ENCODE measurements around the gene MS4A3.
"Not testable (repeated sequence)": the region's sequence is repeated elsewhere in the genome, so short reads cannot be mapped to it uniquely, and the experiment has no call there.

The MS4A3 gene, protein sequence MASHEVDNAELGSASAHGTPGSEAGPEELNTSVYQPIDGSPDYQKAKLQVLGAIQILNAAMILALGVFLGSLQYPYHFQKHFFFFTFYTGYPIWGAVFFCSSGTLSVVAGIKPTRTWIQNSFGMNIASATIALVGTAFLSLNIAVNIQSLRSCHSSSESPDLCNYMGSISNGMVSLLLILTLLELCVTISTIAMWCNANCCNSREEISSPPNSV

DNA sequence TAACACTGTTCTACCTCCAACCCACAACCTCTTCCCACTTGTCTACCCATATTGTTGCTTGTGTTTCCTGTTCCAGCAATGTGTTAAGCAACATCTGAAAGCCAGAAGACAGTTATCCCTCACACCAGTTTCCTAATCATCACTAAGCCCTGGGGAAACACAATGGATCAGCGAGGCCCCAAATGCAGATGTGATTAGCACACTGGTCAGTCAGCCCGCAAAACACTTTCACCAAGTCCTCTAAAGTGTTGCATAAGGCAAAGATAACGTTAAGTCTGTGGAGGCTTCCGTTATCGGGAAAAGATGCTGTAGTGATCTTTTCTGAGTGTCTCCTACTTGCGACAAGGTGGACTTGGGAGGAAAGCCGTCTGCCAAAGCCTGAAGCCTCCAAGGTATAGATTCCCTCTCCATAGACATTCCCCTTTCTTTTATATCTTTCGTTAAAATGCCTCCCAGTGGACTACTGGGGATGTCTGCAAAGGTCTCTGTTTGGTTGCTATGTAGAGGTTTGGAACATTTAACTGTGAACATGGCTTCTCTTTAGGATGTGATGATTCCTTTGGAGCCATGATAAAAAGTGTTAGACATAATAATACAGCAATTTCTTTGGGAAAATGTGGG is at the start of gene MS4A3:
TSS of gene MS4A3 (plus strand) at position 317 of the 621 bp plus-strand sequence. CDS start 4,496 bp downstream, outside the sequence.
- no peak within 1 kb of the TSS for H3K4me3 ChIP-seq (ENCODE audit: low read length in 2 of 2)
- no peak within 1 kb of the TSS for H3K27ac ChIP-seq (ENCODE audit: low read length)
- no peaks in the 10 kb centered on the region for H3K27me3 ChIP-seq (ENCODE audit: control insufficient read depth in 1 of 2, insufficient read depth in 2 of 2, low read length in 2 of 2)
- H3K9me3 ChIP-seq (ENCODE audit: control insufficient read depth in 2 of 2, low read length in 2 of 2) = no peaks in the 10 kb centered on the region
- no peak within 1 kb of the TSS for H3K9ac ChIP-seq (ENCODE audit: low read length in 2 of 2)
- H3K36me3 ChIP-seq (ENCODE audit: control insufficient read depth in 2 of 2, insufficient read depth in 2 of 2, low read length in 2 of 2) = no peaks in the 10 kb centered on the region
- H3K4me1 ChIP-seq (ENCODE audit: control insufficient read depth, insufficient read depth, low read length) = no peaks in the 10 kb centered on the region

DNA sequence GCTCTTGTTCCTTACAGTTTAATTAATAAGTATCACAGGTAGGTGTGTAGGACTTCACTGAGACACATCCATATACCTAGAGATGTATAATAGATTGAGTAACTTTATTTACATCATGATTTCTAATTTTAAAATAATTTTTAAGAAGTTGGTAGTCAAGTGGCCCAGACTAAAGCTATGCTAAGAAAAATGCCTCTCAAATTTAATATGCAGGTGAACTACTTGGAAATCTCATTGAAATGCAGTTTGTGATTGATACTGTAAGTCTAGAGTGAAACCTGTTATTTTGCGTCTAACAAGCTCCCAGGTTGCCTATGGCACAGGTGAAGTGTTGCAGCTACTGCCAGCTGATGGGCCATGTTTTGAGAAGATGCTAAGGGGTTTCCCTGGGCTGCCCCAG is 39.6 kb upstream of the MS4A3 start, which contains the start of gene OOSP4B:
TSS of gene OOSP4B (plus strand) at position 301 of the 400 bp plus-strand sequence.
- H3K9ac ChIP-seq (ENCODE audit: low read length in 2 of 2) = no peak within 1 kb of the TSS
- no peaks in the 10 kb centered on the region for H3K4me1 ChIP-seq (ENCODE audit: control insufficient read depth, insufficient read depth, low read length)
- H3K9me3 ChIP-seq (ENCODE audit: control insufficient read depth in 2 of 2, low read length in 2 of 2) = no peaks in the 10 kb centered on the region
- no peaks in the 10 kb centered on the region for H3K27me3 ChIP-seq (ENCODE audit: control insufficient read depth in 1 of 2, insufficient read depth in 2 of 2, low read length in 2 of 2)
- H3K36me3 ChIP-seq (ENCODE audit: control insufficient read depth in 2 of 2, insufficient read depth in 2 of 2, low read length in 2 of 2) = no peaks in the 10 kb centered on the region
- no peak within 1 kb of the TSS for H3K27ac ChIP-seq (ENCODE audit: low read length)
- H3K4me3 ChIP-seq (ENCODE audit: low read length in 2 of 2) = no peak within 1 kb of the TSS

DNA sequence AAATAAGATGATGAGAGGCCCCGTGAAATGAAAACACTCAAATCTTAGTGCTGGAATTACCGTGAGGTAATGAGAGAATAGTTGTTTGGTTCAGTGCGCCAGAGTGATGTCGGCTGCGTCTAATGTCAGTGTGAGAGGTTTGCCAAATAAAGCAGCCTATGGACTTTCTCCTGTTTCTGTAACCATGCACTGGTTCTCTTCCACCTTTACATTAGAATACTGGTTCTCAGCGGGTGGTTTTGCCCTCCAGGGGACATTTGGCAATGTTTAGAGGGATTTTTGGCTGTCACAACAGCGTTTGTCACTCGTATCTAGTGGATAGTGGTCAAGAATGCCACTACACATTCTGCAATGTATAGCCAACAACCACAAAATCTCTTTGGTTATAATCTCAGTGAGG is 38.4 kb upstream of the MS4A3 start:
- H3K27me3 ChIP-seq (ENCODE audit: control insufficient read depth in 1 of 2, insufficient read depth in 2 of 2, low read length in 2 of 2) = no peaks in the 10 kb centered on the region
- H3K27ac ChIP-seq (ENCODE audit: low read length) = no peak overlapping the region
- H3K36me3 ChIP-seq (ENCODE audit: control insufficient read depth in 2 of 2, insufficient read depth in 2 of 2, low read length in 2 of 2) = no peaks in the 10 kb centered on the region
- H3K4me3 ChIP-seq (ENCODE audit: low read length in 2 of 2) = no peak overlapping the region
- no peaks in the 10 kb centered on the region for H3K9me3 ChIP-seq (ENCODE audit: control insufficient read depth in 2 of 2, low read length in 2 of 2)
- H3K9ac ChIP-seq (ENCODE audit: low read length in 2 of 2) = no peak overlapping the region
- no peaks in the 10 kb centered on the region for H3K4me1 ChIP-seq (ENCODE audit: control insufficient read depth, insufficient read depth, low read length)

DNA sequence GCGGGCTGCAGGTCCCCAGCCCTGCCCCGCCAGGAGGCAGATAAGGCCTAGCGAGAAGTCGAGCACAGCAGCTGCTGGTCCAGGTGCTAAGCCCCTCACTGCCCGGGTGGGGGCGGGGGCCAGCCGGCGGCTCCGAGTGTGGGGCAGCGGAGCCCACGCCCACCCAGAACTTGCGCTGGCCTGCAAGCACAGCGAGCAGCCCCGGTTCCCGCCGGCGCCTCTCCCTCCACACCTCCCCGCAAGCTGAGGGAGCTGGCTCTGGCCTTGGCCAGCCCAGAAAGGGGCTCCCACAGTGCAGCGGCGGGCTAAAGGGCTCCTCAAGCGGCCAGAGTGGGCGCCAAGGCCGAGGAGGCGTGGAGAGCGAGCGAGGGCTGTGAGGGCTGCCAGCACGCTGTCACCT is 36.1 kb upstream of the MS4A3 start:
- not testable (repeated sequence) for H3K9ac ChIP-seq (ENCODE audit: low read length in 2 of 2); H3K4me1 ChIP-seq (ENCODE audit: control insufficient read depth, insufficient read depth, low read length); H3K27me3 ChIP-seq (ENCODE audit: control insufficient read depth in 1 of 2, insufficient read depth in 2 of 2, low read length in 2 of 2); H3K9me3 ChIP-seq (ENCODE audit: control insufficient read depth in 2 of 2, low read length in 2 of 2); H3K27ac ChIP-seq (ENCODE audit: low read length); H3K4me3 ChIP-seq (ENCODE audit: low read length in 2 of 2); H3K36me3 ChIP-seq (ENCODE audit: control insufficient read depth in 2 of 2, insufficient read depth in 2 of 2, low read length in 2 of 2)

DNA sequence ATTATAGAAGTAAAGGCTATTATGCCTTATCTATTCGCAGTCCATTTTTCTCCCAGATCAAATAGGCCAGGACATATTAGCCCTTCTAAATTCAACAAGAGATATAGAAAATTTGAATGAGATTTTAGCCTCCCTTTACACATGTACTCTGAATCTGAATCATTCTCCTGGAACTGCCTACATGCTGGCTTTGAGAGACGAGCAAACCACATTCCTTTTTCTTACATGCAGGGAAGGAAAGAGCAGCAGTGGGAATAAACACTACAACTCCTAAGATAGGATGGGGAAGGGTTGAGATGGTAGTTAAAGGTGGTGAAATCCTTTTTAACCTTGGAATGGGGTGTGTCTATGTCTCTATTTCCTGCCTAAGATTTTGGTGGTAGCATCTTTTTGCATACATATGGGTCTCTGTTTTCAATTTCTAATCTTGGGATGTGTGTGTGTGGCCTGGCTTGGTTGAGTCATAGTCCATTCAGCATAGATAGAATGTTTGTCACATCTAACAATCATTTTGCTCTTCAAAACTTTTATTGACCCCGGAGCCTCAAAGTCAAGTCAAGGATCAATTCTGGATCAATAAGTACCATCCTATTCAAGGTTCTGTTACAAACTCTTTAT is 27.3 kb upstream of the MS4A3 start:
- H3K4me3 ChIP-seq (ENCODE audit: low read length in 2 of 2) = no peak overlapping the region
- H3K27me3 ChIP-seq (ENCODE audit: control insufficient read depth in 1 of 2, insufficient read depth in 2 of 2, low read length in 2 of 2) = no peaks in the 10 kb centered on the region
- no peaks in the 10 kb centered on the region for H3K36me3 ChIP-seq (ENCODE audit: control insufficient read depth in 2 of 2, insufficient read depth in 2 of 2, low read length in 2 of 2)
- H3K9ac ChIP-seq (ENCODE audit: low read length in 2 of 2) = no peak overlapping the region
- H3K4me1 ChIP-seq (ENCODE audit: control insufficient read depth, insufficient read depth, low read length) = no peaks in the 10 kb centered on the region
- no peak overlapping the region for H3K27ac ChIP-seq (ENCODE audit: low read length)
- H3K9me3 ChIP-seq (ENCODE audit: control insufficient read depth in 2 of 2, low read length in 2 of 2) = no peaks in the 10 kb centered on the region

DNA sequence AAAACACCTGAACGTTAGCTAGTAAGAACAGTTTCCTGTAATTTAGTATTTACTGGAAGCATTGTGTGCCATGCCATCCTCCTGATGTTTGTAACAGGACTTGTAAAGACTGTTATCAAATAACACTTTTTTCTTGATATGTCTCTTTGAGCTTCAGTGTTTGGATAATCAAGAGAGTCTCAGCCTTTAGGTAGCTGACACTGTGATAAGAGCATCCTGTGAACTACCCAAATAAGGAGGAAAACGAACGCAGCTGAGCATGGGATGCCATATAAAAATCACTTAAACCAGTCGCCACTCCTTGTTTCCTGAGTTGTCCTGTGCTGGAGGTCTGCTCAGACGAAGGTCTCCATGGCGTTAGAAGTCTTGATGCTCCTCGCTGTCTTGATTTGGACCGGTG is 16.4 kb upstream of the MS4A3 start, which contains the start of gene OOSP2:
TSS of gene OOSP2 (plus strand) at position 301 of the 400 bp plus-strand sequence. CDS start at position 352, 51 bp downstream.
- no peak within 1 kb of the TSS for H3K27ac ChIP-seq (ENCODE audit: low read length)
- no peaks in the 10 kb centered on the region for H3K36me3 ChIP-seq (ENCODE audit: control insufficient read depth in 2 of 2, insufficient read depth in 2 of 2, low read length in 2 of 2)
- no peak within 1 kb of the TSS for H3K9ac ChIP-seq (ENCODE audit: low read length in 2 of 2)
- no peaks in the 10 kb centered on the region for H3K9me3 ChIP-seq (ENCODE audit: control insufficient read depth in 2 of 2, low read length in 2 of 2)
- H3K4me3 ChIP-seq (ENCODE audit: low read length in 2 of 2) = no peak within 1 kb of the TSS
- H3K27me3 ChIP-seq (ENCODE audit: control insufficient read depth in 1 of 2, insufficient read depth in 2 of 2, low read length in 2 of 2) = no peaks in the 10 kb centered on the region
- H3K4me1 ChIP-seq (ENCODE audit: control insufficient read depth, insufficient read depth, low read length) = no peaks in the 10 kb centered on the region

DNA sequence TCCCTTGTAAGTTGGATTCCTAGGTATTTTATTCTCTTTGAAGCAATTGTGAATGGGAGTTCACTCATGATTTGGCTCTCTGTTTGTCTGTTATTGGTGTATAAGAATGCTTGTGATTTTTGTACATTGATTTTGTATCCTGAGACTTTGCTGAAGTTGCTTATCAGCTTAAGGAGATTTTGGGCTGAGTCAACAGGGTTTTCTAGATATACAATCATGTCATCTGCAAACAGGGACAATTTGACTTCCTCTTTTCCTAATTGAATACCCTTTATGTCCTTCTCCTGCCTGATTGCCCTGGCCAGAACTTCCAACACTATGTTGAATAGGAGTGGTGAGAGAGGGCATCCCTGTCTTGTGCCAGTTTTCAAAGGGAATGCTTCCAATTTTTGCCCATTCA is 6.0 kb upstream of the MS4A3 start:
- not testable (repeated sequence) for H3K27ac ChIP-seq (ENCODE audit: low read length); H3K36me3 ChIP-seq (ENCODE audit: control insufficient read depth in 2 of 2, insufficient read depth in 2 of 2, low read length in 2 of 2); H3K9me3 ChIP-seq (ENCODE audit: control insufficient read depth in 2 of 2, low read length in 2 of 2); H3K27me3 ChIP-seq (ENCODE audit: control insufficient read depth in 1 of 2, insufficient read depth in 2 of 2, low read length in 2 of 2); H3K4me3 ChIP-seq (ENCODE audit: low read length in 2 of 2); H3K4me1 ChIP-seq (ENCODE audit: control insufficient read depth, insufficient read depth, low read length); H3K9ac ChIP-seq (ENCODE audit: low read length in 2 of 2)

DNA sequence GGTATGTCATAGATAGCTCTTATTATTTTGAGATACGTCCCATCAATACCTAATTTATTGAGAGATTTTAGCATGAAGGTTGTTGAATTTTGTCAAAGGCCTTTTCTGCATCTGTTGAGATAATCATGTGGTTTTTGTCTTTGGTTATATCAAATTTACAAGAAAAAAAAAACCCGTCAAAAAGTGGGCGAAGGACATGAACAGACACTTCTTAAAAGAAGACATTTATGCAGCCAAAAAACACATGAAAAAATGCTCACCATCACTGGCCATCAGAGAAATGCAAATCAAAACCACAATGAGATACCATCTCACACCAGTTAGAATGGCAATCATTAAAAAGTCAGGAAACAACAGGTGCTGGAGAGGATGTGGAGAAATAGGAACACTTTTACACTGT is 5.6 kb upstream of the MS4A3 start:
- not testable (repeated sequence) for H3K9me3 ChIP-seq (ENCODE audit: control insufficient read depth in 2 of 2, low read length in 2 of 2); H3K4me1 ChIP-seq (ENCODE audit: control insufficient read depth, insufficient read depth, low read length); H3K27ac ChIP-seq (ENCODE audit: low read length); H3K27me3 ChIP-seq (ENCODE audit: control insufficient read depth in 1 of 2, insufficient read depth in 2 of 2, low read length in 2 of 2); H3K4me3 ChIP-seq (ENCODE audit: low read length in 2 of 2); H3K36me3 ChIP-seq (ENCODE audit: control insufficient read depth in 2 of 2, insufficient read depth in 2 of 2, low read length in 2 of 2); H3K9ac ChIP-seq (ENCODE audit: low read length in 2 of 2)

DNA sequence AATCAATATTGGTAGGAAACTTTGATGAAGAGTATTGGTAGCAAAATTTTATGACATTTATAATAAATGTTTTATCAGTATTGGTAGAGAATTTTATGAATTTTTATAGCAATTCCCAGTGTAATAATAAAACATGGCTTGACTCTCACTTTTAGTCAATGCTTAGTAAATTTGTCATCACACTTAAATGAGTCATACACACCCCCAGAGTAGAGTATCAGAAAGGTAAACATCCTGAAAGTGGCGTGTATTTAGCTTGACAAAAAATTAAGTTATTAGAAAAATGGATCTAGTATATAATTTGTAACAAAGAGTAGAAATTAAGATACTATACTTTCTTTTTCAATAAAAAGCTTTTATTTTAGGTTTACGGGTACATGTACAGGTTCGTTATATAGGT is 2.6 kb downstream of the MS4A3 start:
- no peak overlapping the region for H3K9ac ChIP-seq (ENCODE audit: low read length in 2 of 2)
- no peaks in the 10 kb centered on the region for H3K4me1 ChIP-seq (ENCODE audit: control insufficient read depth, insufficient read depth, low read length)
- H3K27ac ChIP-seq (ENCODE audit: low read length) = no peak overlapping the region
- no peaks in the 10 kb centered on the region for H3K9me3 ChIP-seq (ENCODE audit: control insufficient read depth in 2 of 2, low read length in 2 of 2)
- no peaks in the 10 kb centered on the region for H3K27me3 ChIP-seq (ENCODE audit: control insufficient read depth in 1 of 2, insufficient read depth in 2 of 2, low read length in 2 of 2)
- H3K36me3 ChIP-seq (ENCODE audit: control insufficient read depth in 2 of 2, insufficient read depth in 2 of 2, low read length in 2 of 2) = no peaks in the 10 kb centered on the region
- H3K4me3 ChIP-seq (ENCODE audit: low read length in 2 of 2) = no peak overlapping the region

DNA sequence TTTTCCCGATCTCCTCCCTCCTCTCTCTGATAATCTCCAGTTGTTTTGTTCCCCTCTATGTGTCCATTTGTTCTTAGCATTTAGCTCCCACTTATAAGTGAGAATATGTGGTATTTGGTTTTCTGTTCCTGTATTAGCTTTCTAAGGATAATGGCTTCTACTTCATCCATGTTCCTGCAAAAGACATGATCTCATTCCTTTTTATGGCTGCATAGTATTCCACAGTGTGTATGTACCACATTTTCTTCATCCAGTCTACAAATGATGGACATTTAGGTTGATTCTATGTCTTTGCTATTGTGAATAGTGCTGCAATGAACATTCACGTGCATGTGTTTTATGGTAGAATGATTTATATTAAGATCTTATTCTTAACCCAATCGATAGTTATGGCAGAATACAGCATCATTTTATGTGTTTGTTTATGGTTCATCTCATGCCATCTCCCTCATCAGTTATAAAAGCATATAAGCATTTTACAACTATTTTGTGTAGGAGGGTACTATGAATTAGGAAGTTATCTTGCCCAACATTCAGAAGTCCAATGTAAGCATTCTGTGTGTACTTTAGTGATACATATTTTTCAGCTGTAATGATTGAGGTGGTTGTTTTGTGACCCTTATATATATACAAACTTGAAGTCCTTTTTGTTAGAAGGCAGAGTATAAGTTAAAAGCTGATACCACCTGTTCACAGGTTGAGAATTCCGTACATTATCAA is 3.2 kb downstream of the MS4A3 start:
- Histone ChIP-seq H3K27me3 (ENCODE audit: control insufficient read depth in 1 of 2, insufficient read depth in 2 of 2, low read length in 2 of 2) (no peaks in the 10 kb centered on the region), H3K27ac (ENCODE audit: low read length) (no peak overlapping the region), H3K4me1 (ENCODE audit: control insufficient read depth, insufficient read depth, low read length) (no peaks in the 10 kb centered on the region), H3K36me3 (ENCODE audit: control insufficient read depth in 2 of 2, insufficient read depth in 2 of 2, low read length in 2 of 2) (no peaks in the 10 kb centered on the region), H3K9me3 (ENCODE audit: control insufficient read depth in 2 of 2, low read length in 2 of 2) (no peaks in the 10 kb centered on the region), H3K9ac (ENCODE audit: low read length in 2 of 2) (no peak overlapping the region), H3K4me3 (ENCODE audit: low read length in 2 of 2) (no peak overlapping the region)
